SK-N-SH (cell line): ENCODE measurements around the gene SUPT20H. TPM values are rescaled to one million over a fixed set of nuclear protein-coding genes. Genes with fewer than 3 reads are reported as not detected.

Source experiments
- CTCF ChIA-PET: fragments of 300-600, 350-600 bp; formaldehyde crosslinking; extraction: SDS; loops from one replicate; lab custom pipeline; 2021; lab: Yijun Ruan, JAX
- POLR2A ChIA-PET: fragments of 350-600 bp; sonication (Branson Sonifier 250); formaldehyde crosslinking; extraction: SDS; loops from one replicate; lab custom pipeline; 2020; ENCODE audit warnings: antibody characterized with exemption, inconsistent platforms; lab: Yijun Ruan, JAX
- DNase-seq: peaks from one replicate; pipeline ENCODE4 v3.0.0; 2012
- H2AFZ ChIP-seq: fragments of 200-600 bp; sonication (generic); 2 replicates; pipeline ENCODE4 v1.8.1; 2016; ENCODE audit warnings: antibody characterized with exemption, mild to moderate bottlenecking, low read depth
- H3F3A ChIP-seq: fragments of 200-600 bp; sonication (generic); replicated peaks from 2 replicates; pipeline ENCODE3; 2016; ENCODE audit warnings: antibody characterized with exemption, mild to moderate bottlenecking; ENCODE audit not compliant: insufficient read depth
- H3K27ac ChIP-seq, 2 experiments: fragments of 200-500 bp in 1 of 2; fragments of 200-600 bp in 1 of 2; sonication (Bioruptor generic) in 1 of 2; sonication (generic), shearing (Covaris generic) in 1 of 2; 2 replicates each; pipeline versions ENCODE4 v1.5.1 to v1.6.1; 2014 to 2016; ENCODE audit warnings: low read depth in 2 of 2, inconsistent platforms in 1 of 2, low read length in 1 of 2, mild to moderate bottlenecking in 1 of 2, mixed read lengths in 1 of 2
- H3K27me3 ChIP-seq: fragments of 200-600 bp; sonication (generic), shearing (Covaris generic); 2 replicates; pipeline ENCODE4 v1.6.1; 2016; ENCODE audit warnings: mixed run types; ENCODE audit not compliant: insufficient read depth
- H3K36me3 ChIP-seq, 2 experiments: fragments of 200-500 bp in 1 of 2; fragments of 200-600 bp in 1 of 2; sonication (Bioruptor generic) in 1 of 2; sonication (generic) in 1 of 2; replicated peaks in 1 of 2; 2 replicates each; pipeline versions ENCODE3 to v1.5.1; 2014 to 2016; ENCODE audit warnings: low read length in 1 of 2, mild to moderate bottlenecking in 1 of 2; ENCODE audit not compliant: insufficient read depth in 2 of 2, control insufficient read depth in 1 of 2
- H3K4me1 ChIP-seq, 2 experiments: fragments of 200-500 bp in 1 of 2; fragments of 200-600 bp in 1 of 2; sonication (Bioruptor generic) in 1 of 2; sonication (generic), shearing (Covaris generic) in 1 of 2; 2 replicates each; pipeline versions ENCODE4 v1.5.1 to v1.6.1; 2014 to 2016; ENCODE audit warnings: low read depth in 1 of 2, low read length in 1 of 2, mixed run types in 1 of 2; ENCODE audit not compliant: insufficient read depth in 2 of 2, control insufficient read depth in 1 of 2
- H3K4me2 ChIP-seq: fragments of 200-600 bp; sonication (generic), shearing (Covaris generic); 2 replicates; pipeline ENCODE4 v1.6.1; 2017; ENCODE audit warnings: mixed run types
- H3K4me3 ChIP-seq, 2 experiments: fragments of 200-500 bp in 1 of 2; fragments of 200-600 bp in 1 of 2; sonication (Bioruptor generic) in 1 of 2; sonication (generic), shearing (Covaris generic) in 1 of 2; 2 replicates each; pipeline versions ENCODE4 v1.5.1 to v1.8.1; 2014 to 2016; ENCODE audit warnings: low read depth in 2 of 2, inconsistent platforms in 1 of 2, low read length in 1 of 2, mild to moderate bottlenecking in 1 of 2, mixed read lengths in 1 of 2, moderate library complexity in 1 of 2
- H3K79me2 ChIP-seq: fragments of 200-600 bp; sonication (generic); 2 replicates; pipeline ENCODE4 v1.8.1; 2017; ENCODE audit warnings: mild to moderate bottlenecking; ENCODE audit not compliant: insufficient read depth
- H3K9ac ChIP-seq: fragments of 200-600 bp; sonication (generic); 2 replicates; pipeline ENCODE4 v1.6.1; 2017; ENCODE audit warnings: mixed run types
- H3K9me2 ChIP-seq: fragments of 200-600 bp; sonication (generic); 2 replicates; pipeline ENCODE4 v1.6.1; 2017; ENCODE audit warnings: mixed run types
- H3K9me3 ChIP-seq: fragments of 200-600 bp; sonication (generic); 2 replicates; pipeline ENCODE4 v1.6.1; 2017; ENCODE audit warnings: mixed run types, mild to moderate bottlenecking, moderate library complexity
- H4K20me1 ChIP-seq: fragments of 200-600 bp; sonication (generic); 2 replicates; pipeline ENCODE4 v1.6.1; 2017; ENCODE audit warnings: mild to moderate bottlenecking, mixed run types; ENCODE audit not compliant: insufficient read depth
- CHD2 ChIP-seq: fragments of 150-350 bp; IDR thresholded peaks from 2 replicates; pipeline ENCODE4 v1.6.1; 2018; ENCODE audit warnings: low read length; ENCODE audit not compliant: partially characterized antibody
- ELF1 ChIP-seq: IDR thresholded peaks from 2 replicates; pipeline ENCODE4 v1.4.0; 2012
- EP300 ChIP-seq, 2 experiments: IDR thresholded peaks; 2 replicates each; pipeline versions ENCODE4 v1.4.0 to v1.6.1; 2012; ENCODE audit warnings: borderline replicate concordance in 1 of 2, low read depth in 1 of 2, low read length in 1 of 2
- EZH2phosphoT487 ChIP-seq: fragments of 200-600 bp; sonication (generic); IDR thresholded peaks from 2 replicates; pipeline ENCODE4 v1.6.1; 2017; ENCODE audit warnings: low read depth, mixed run types, mild to moderate bottlenecking, antibody characterized with exemption, moderate library complexity, borderline replicate concordance
- IRF3 ChIP-seq: fragments of 150-350 bp; IDR thresholded peaks from 2 replicates; pipeline ENCODE4 v1.6.1; 2016; ENCODE audit warnings: mild to moderate bottlenecking, low read depth, low read length
- JUND ChIP-seq: IDR thresholded peaks from 2 replicates; pipeline ENCODE4 v1.4.0; 2012
- MAX ChIP-seq: IDR thresholded peaks from 2 replicates; pipeline ENCODE4 v1.4.0; 2012; ENCODE audit warnings: low read depth
- MXI1 ChIP-seq: IDR thresholded peaks from 2 replicates; pipeline ENCODE4 v1.6.1; 2012; ENCODE audit warnings: mild to moderate bottlenecking, low read depth, low read length, improper control_type of control experiment
- PBX3 ChIP-seq: IDR thresholded peaks from 2 replicates; pipeline ENCODE4; 2012
- RAD21 ChIP-seq: IDR thresholded peaks from 2 replicates; pipeline ENCODE4 v1.6.1; 2012; ENCODE audit warnings: mild to moderate bottlenecking, low read length
- RCOR1 ChIP-seq: fragments of 150-350 bp; IDR thresholded peaks from 2 replicates; pipeline ENCODE4 v1.6.1; 2017; ENCODE audit warnings: antibody characterized with exemption, low read length
- REST ChIP-seq: IDR thresholded peaks from 2 replicates; pipeline ENCODE4 v1.6.1; 2012; ENCODE audit warnings: mild to moderate bottlenecking, low read depth, low read length, moderate library complexity
- SIN3A ChIP-seq: IDR thresholded peaks from 2 replicates; pipeline ENCODE4 v1.6.1; 2012; ENCODE audit warnings: low read depth, mild to moderate bottlenecking, low read length, moderate library complexity, borderline replicate concordance
- SMC3 ChIP-seq: IDR thresholded peaks from 2 replicates; pipeline ENCODE4 v1.6.1; 2012; ENCODE audit warnings: low read depth, low read length, improper control_type of control experiment
- TEAD4 ChIP-seq: IDR thresholded peaks from 2 replicates; pipeline ENCODE4 v1.4.0; 2012; ENCODE audit warnings: mild to moderate bottlenecking, borderline replicate concordance; ENCODE audit not compliant: insufficient read depth
- YY1 ChIP-seq: IDR thresholded peaks from 2 replicates; pipeline ENCODE4 v1.4.0; 2012; ENCODE audit warnings: low read depth, mild to moderate bottlenecking
- WGBS: methylation state at CpG from one replicate; pipeline ENCODE4 v1.1.6; 2017; ENCODE audit warnings: low lambda C conversion rate; 5-methylcytosine and 5-hydroxymethylcytosine counted together
- polyA plus RNA-seq, 3 experiments: library from polyadenylated mRNA; depleted of rRNA; stranded (reverse); fragments of >200 nt; gene quantifications; 2 replicates each; pipeline ENCODE4 v1.2.3, GENCODE V29; 2012
- TF ChIP-seq, protein P1 (sequence below): fragments of 200-600 bp; sonication (generic); IDR thresholded peaks from 2 replicates; pipeline ENCODE4 v1.6.1; 2017; ENCODE audit warnings: antibody characterized with exemption, mild to moderate bottlenecking, moderate library complexity

Gene SUPT20H
- polyA plus RNA-seq, 1 of the 3 experiments (the other 2 are of a cell fraction): 39.4 TPM

GRCh38 chr13:37090912-37091311, 31.4 kb upstream of the SUPT20H start:
- Histone ChIP-seq H3K9me2 (no peaks in the 10 kb centered on the region), H3K9me3 (no peaks in the 10 kb centered on the region), H3K4me3 (no peak overlapping the region), H3K4me1 (no peaks in the 10 kb centered on the region; a peak in 1 of 4 replicates), H3K36me3 (no peaks in the 10 kb centered on the region), H4K20me1 (no peaks in the 10 kb centered on the region), H2AFZ (no peak overlapping the region), H3K4me2 (no peak overlapping the region), H3K27me3 (no peaks in the 10 kb centered on the region), H3K9ac (no peak overlapping the region), H3K27ac (no peak overlapping the region), H3K79me2 (no peaks in the 10 kb centered on the region), H3F3A (no peaks in the 10 kb centered on the region)
- ChIA-PET POLR2A (no interaction called here), CTCF (no interaction called here)
- TF ChIP-seq TEAD4 (no peak), MXI1 (no peak), REST (no peak), YY1 (no peak)
- DNase-seq: no peak
- 28% methylated on average over 2 of the region's 2 CpGs for WGBS

GRCh38 chr13:37089495-37089894, 30.0 kb upstream of the SUPT20H start:
- CTCF ChIA-PET: interaction anchor here (0.9 kb wide), 1 partner anchor 241 kb away, joined by 3 read pairs; no protein-coding TSS in a partner anchor
- Histone ChIP-seq H3K27me3 (no peaks in the 10 kb centered on the region), H3K9me2 (no peaks in the 10 kb centered on the region), H3F3A (no peaks in the 10 kb centered on the region), H3K27ac (no peak overlapping the region), H4K20me1 (no peaks in the 10 kb centered on the region), H3K79me2 (no peaks in the 10 kb centered on the region), H3K36me3 (no peaks in the 10 kb centered on the region), H3K9ac (no peak overlapping the region), H3K9me3 (no peaks in the 10 kb centered on the region), H3K4me3 (no peak overlapping the region), H3K4me2 (no peak overlapping the region), H3K4me1 (no peaks in the 10 kb centered on the region; a peak in 1 of 4 replicates), H2AFZ (no peak overlapping the region)
- POLR2A ChIA-PET: no interaction called here
- WGBS: 59% methylated on average over 3 of the region's 3 CpGs
- TF ChIP-seq SIN3A (no peak), TEAD4 (no peak), JUND (no peak), SMC3 (no peak), RCOR1 (no peak), MAX (no peak), EP300 (IDR thresholded peaks at IDR 0.05; ENCODE audit: borderline replicate concordance in 1 of 2, low read depth in 1 of 2, low read length in 1 of 2) (no peak), EZH2phosphoT487 (no peak), PBX3 (no peak), CHD2 (no peak), RAD21 (no peak), IRF3 (no peak), ELF1 (no peak)
- TF ChIP-seq, protein P1, sequence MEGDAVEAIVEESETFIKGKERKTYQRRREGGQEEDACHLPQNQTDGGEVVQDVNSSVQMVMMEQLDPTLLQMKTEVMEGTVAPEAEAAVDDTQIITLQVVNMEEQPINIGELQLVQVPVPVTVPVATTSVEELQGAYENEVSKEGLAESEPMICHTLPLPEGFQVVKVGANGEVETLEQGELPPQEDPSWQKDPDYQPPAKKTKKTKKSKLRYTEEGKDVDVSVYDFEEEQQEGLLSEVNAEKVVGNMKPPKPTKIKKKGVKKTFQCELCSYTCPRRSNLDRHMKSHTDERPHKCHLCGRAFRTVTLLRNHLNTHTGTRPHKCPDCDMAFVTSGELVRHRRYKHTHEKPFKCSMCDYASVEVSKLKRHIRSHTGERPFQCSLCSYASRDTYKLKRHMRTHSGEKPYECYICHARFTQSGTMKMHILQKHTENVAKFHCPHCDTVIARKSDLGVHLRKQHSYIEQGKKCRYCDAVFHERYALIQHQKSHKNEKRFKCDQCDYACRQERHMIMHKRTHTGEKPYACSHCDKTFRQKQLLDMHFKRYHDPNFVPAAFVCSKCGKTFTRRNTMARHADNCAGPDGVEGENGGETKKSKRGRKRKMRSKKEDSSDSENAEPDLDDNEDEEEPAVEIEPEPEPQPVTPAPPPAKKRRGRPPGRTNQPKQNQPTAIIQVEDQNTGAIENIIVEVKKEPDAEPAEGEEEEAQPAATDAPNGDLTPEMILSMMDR: no peak
- DNase-seq: no peak
